Stimulated activated CD8-positive, alpha-beta memory T cell treated with anti-CD3 and anti-CD28 coated beads, Interleukin-15, amount 100 ng/mL, for 4 hours (primary cell): ENCODE data around the gene GPX1.

Experiments used
- DNase-seq, 2 donors: peaks; one replicate each; pipeline ENCODE4 v3.0.0-alpha.2; 2020; ENCODE audit warnings: low read depth in 2 of 2

Gene GPX1

DNA sequence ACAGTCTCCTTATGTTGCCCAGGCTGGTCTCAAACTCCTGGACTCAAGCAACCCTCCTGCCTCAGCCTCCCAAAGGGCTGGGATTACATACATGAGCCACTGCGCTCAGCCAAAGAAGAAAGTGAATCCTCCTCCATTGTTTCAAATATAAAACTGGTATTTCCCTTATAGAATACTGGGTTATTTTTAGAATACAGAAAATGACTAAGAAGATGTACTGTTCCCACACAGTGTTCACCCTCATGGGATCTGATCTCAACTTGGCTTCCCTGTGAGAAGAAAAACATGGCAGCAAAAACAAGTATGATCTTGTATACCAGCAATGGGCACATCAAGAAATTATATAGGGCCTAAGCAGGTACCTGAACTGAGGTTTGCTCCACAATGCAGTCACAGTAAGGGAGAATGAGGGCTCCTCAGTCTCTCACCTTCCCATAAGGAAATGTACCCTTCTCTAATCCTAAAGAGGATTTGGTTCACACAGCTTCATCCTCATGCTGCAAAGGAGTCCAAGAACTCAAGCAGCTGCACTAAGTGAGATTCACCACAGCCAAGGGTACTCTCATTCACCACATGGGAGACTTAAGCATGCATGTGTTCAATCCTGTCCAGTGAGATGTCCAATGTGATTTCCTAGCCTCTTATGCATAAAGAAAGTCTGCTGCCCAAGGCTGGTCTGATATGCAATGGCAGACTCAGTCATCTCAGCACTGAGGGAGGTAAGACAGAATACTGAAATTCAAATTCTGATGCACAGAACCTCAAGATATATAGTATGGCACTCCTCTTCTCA lies 44.1 kb downstream of the GPX1 start:
- DNase-seq: no peak

DNA sequence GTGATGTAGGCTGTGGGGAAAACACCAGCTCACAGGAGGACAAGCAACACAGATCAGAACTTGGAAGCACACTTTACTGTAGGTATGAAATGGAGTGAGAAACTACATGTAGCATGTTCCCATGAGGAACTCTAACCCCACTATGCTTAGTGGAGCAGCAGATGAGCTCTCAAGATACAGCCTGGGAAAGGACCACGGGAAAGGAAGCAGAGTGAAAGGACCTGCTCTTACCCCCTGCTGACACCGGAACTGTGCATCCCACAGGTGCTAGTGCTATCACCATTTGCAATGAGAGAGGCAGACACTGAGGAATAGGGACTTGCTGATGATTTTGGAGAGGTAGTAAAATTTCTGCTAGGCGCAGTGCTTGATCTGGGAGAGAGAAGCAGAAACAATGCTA lies 46.9 kb downstream of the GPX1 start:
- DNase-seq: no peak

DNA sequence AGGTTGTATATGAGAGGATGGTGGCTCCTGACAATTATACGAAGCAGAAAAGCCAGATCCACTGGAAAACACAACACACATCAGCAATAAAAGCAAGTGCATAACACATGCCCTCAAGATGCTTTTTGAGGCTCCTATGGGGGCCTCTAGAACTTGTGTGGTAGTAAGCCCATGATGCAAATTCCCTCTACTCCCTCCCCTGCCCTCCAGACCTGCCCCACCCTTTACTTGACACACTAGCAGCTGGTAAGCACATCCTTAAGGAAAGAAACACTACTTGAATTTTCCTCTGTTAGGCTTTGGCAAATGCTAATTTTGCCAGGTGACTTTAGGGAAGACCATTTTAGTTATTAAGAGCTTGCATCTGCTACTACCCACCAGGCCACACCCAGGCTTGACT lies 47.5 kb downstream of the GPX1 start:
- no peak for DNase-seq
